DOHH2 (cell line): ENCODE results near the gene ISG15.

ENCODE experiments used
- H3F3A ChIP-seq: fragments of 200-600 bp; sonication (generic), shearing (Covaris generic); 2 replicates; pipeline ENCODE4 v1.6.0; 2016; ENCODE audit warnings: antibody characterized with exemption, mild to moderate bottlenecking; ENCODE audit not compliant: control insufficient read depth, insufficient read depth
- H3K27ac ChIP-seq: fragments of 200-600 bp; sonication (generic); 2 replicates; pipeline ENCODE4 v1.5.1; 2014; ENCODE audit warnings: low read depth, mild to moderate bottlenecking, low read length, moderate library complexity
- H3K27me3 ChIP-seq: fragments of 200-600 bp; sonication (generic); 2 replicates; pipeline ENCODE4 v1.6.1; 2014; ENCODE audit warnings: mild to moderate bottlenecking, low read length, mixed read lengths; ENCODE audit not compliant: control insufficient read depth
- H3K36me3 ChIP-seq: fragments of 200-600 bp; sonication (generic); 2 replicates; pipeline ENCODE4 v1.6.1; 2014; ENCODE audit warnings: mild to moderate bottlenecking, low read length, moderate library complexity, mixed read lengths; ENCODE audit not compliant: control insufficient read depth
- H3K4me1 ChIP-seq: fragments of 200-600 bp; sonication (generic); 2 replicates; pipeline ENCODE4 v1.6.1; 2014; ENCODE audit warnings: mild to moderate bottlenecking, low read length, mixed read lengths; ENCODE audit not compliant: control insufficient read depth
- H3K4me2 ChIP-seq: fragments of 200-600 bp; sonication (generic); 2 replicates; pipeline ENCODE4 v1.6.0; 2014; ENCODE audit warnings: mild to moderate bottlenecking, low read length, moderate library complexity
- H3K4me3 ChIP-seq: fragments of 200-600 bp; sonication (generic); 2 replicates; pipeline ENCODE4 v1.5.1; 2014; ENCODE audit warnings: mild to moderate bottlenecking, low read length, mixed read lengths
- H3K79me2 ChIP-seq: fragments of 200-600 bp; sonication (generic); 2 replicates; pipeline ENCODE4 v1.6.1; 2014; ENCODE audit warnings: mild to moderate bottlenecking, low read length, mixed read lengths; ENCODE audit not compliant: control insufficient read depth
- H3K9me2 ChIP-seq: fragments of 200-600 bp; sonication (generic); replicated peaks from 2 replicates; pipeline ENCODE4 v1.6.1; 2014; ENCODE audit warnings: mild to moderate bottlenecking, low read length, mixed read lengths; ENCODE audit not compliant: control insufficient read depth
- H3K9me3 ChIP-seq: fragments of 200-600 bp; sonication (generic); 2 replicates; pipeline ENCODE4 v1.6.1; 2014; ENCODE audit warnings: antibody characterized with exemption, low read length, mixed read lengths; ENCODE audit not compliant: control insufficient read depth, insufficient read depth
- H4K20me1 ChIP-seq: fragments of 200-600 bp; sonication (generic); 2 replicates; pipeline ENCODE4 v1.6.0; 2014; ENCODE audit warnings: low read depth, mild to moderate bottlenecking, antibody characterized with exemption, low read length, moderate library complexity; ENCODE audit not compliant: control insufficient read depth, insufficient read depth
- EZH2phosphoT487 ChIP-seq: fragments of 200-600 bp; sonication (generic); IDR thresholded peaks from 2 replicates; pipeline ENCODE4 v1.6.1; 2017; ENCODE audit warnings: borderline replicate concordance, mild to moderate bottlenecking, antibody characterized with exemption, low read length, moderate library complexity, mixed read lengths
- TF ChIP-seq, protein P1 (sequence below): fragments of 200-600 bp; sonication (generic); IDR thresholded peaks from one replicate; pipeline ENCODE4 v1.5.1; 2014; ENCODE audit warnings: antibody characterized with exemption, mild to moderate bottlenecking, low read depth, low read length; ENCODE audit not compliant: poor library complexity, severe bottlenecking

Gene ISG15

DNA sequence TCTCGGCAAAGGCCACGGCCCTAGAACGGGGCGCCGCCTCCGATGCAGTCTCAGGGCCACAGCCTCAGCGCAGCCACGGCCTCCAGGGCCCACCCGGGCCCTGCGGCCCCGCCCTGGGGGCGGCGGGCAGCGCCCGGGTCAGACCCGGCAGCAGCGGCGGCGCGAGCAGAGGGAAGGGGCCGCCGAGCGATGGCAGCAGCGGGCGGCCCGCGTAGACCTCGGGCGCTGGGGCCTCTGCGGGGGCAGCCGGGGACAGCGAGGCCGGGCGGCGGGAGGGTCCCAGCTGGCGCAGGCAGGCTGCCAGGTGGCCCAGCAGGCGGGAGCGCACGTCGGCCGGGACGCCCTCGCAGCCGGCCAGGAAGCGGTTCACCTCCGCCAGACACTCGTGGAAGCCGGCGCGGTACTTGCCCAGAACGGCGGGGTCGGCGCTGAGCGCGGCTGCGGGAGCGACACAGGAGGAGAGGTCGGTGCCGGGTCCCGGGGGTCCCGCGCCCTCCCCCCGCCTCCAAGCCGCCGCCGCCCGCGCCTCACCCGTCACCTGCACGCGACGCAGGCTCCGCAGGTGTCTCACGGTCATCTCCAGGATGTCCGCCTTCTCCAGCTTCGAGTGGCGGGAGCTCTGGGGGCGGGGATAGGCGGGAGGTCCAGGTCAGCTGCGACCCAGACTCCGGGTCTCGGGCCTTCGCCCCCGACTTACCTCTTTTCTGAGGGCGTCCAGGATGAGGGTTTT, 14.1 kb upstream of the ISG15 start:
- H3K36me3 ChIP-seq = no peaks in the 10 kb centered on the region
- H3K27ac ChIP-seq = no peak overlapping the region
- no peaks in the 10 kb centered on the region for H3F3A ChIP-seq
- H3K9me3 ChIP-seq = no peaks in the 10 kb centered on the region
- no peak overlapping the region for H3K4me3 ChIP-seq
- peaks cover 21% of the 10 kb centered on the region for H3K27me3 ChIP-seq
- no peak overlapping the region for H3K4me2 ChIP-seq
- H3K9me2 ChIP-seq = no peaks in the 10 kb centered on the region
- no peaks in the 10 kb centered on the region for H3K79me2 ChIP-seq
- H3K4me1 ChIP-seq = peaks cover 3% of the 10 kb centered on the region; the same call in 1 of the 2 replicates
- TF ChIP-seq, protein P1, sequence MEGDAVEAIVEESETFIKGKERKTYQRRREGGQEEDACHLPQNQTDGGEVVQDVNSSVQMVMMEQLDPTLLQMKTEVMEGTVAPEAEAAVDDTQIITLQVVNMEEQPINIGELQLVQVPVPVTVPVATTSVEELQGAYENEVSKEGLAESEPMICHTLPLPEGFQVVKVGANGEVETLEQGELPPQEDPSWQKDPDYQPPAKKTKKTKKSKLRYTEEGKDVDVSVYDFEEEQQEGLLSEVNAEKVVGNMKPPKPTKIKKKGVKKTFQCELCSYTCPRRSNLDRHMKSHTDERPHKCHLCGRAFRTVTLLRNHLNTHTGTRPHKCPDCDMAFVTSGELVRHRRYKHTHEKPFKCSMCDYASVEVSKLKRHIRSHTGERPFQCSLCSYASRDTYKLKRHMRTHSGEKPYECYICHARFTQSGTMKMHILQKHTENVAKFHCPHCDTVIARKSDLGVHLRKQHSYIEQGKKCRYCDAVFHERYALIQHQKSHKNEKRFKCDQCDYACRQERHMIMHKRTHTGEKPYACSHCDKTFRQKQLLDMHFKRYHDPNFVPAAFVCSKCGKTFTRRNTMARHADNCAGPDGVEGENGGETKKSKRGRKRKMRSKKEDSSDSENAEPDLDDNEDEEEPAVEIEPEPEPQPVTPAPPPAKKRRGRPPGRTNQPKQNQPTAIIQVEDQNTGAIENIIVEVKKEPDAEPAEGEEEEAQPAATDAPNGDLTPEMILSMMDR = no peak
- TF ChIP-seq EZH2phosphoT487 = no peak
- H4K20me1 ChIP-seq = no peaks in the 10 kb centered on the region

DNA sequence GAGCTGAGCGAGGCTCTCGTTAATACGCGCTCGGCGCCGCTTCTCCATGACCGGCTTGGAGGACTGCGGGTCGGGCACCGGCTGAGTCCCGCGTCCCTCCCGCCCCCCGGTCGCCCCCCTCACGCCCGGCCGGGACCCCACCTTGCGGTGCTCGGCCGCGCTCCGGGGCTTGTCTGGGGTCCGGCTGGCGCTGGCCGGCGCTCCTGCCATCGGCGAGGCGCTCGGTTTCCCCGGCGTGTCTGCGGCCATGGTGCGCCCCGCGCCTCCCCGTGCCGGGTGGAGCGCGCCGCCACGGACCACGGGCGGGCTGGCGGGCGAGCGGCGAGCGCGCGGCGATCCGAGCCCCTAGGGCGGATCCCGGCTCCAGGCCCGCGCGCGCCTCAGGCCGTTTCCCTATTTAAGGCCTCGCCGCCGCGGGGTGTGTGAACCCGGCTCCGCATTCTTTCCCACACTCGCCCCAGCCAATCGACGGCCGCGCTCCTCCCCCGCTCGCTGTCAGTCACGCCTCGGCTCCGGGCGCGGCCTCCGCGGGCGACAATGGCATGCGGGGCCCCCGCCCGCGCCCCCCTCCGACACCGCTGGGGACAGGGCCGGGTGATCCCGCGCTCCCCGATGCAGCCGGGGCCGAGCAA, 13.5 kb upstream of the ISG15 start, which contains the start of gene HES4:
Gene HES4 (minus strand): TSS at position 373 of the 632 bp plus-strand sequence. CDS start 124 bp downstream, at position 249.
- no peak within 1 kb of the TSS for H3K27ac ChIP-seq
- no peak within 1 kb of the TSS for H3K4me2 ChIP-seq
- no peaks in the 10 kb centered on the region for H3K79me2 ChIP-seq
- no peaks in the 10 kb centered on the region for H3K9me2 ChIP-seq
- no peak for TF ChIP-seq EZH2phosphoT487
- TF ChIP-seq, protein P1 = no peak
- no peaks in the 10 kb centered on the region for H3K9me3 ChIP-seq
- H4K20me1 ChIP-seq = no peaks in the 10 kb centered on the region
- no peaks in the 10 kb centered on the region for H3F3A ChIP-seq
- no peak within 1 kb of the TSS for H3K4me3 ChIP-seq
- H3K36me3 ChIP-seq = no peaks in the 10 kb centered on the region
- H3K4me1 ChIP-seq = peaks cover 3% of the 10 kb centered on the region; the same call in 1 of the 2 replicates
- H3K27me3 ChIP-seq = peaks cover 28% of the 10 kb centered on the region

DNA sequence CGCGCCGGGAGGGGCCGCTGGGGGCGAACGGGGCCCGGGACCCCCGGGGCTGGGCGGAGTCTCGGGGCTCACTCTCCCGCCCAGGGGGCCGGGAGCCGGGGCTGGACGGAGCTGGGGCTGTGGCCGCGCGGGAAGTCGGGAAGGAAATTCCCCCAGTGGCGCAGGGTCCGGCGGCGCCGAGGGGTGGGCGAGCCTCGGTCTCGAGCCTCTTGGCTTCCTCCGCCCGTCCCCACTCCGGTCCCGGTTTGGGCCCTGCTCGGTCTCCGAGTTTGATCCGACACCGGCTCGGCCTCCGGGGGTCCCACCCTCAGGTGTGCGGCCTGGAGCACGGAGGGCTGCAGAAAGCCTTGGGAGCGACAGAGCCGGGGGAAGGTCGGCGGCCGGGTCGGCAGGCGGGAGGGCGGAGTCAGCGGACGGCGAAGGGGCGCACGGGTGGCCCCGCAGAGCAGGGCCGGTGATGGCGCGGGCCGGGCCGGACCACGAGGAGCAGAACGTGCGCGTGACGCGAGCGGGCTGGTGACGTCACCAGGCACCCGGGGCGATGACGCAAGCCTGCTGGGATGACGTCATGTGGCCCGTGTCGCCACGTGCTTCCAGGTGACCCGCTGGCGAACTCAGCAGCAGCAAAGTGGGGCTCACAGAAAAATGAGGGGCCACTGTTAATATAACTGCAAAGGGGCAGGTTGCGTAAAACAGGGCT, 12.8 kb upstream of the ISG15 start:
- Histone ChIP-seq H3K79me2 (no peaks in the 10 kb centered on the region), H3K4me3 (no peak overlapping the region), H3K4me2 (no peak overlapping the region), H3F3A (no peaks in the 10 kb centered on the region), H3K36me3 (no peaks in the 10 kb centered on the region), H3K9me2 (no peaks in the 10 kb centered on the region), H3K27me3 (peaks cover 32% of the 10 kb centered on the region), H3K4me1 (peaks cover 3% of the 10 kb centered on the region; the same call in 1 of the 2 replicates), H3K9me3 (no peaks in the 10 kb centered on the region), H4K20me1 (no peaks in the 10 kb centered on the region), H3K27ac (no peak overlapping the region)
- TF ChIP-seq EZH2phosphoT487 = no peak
- TF ChIP-seq, protein P1 = no peak
